H1 (cell line): ENCODE measurements around the gene CPEB3. TPM values are rescaled to one million over a fixed set of nuclear protein-coding genes. Genes with fewer than 3 reads are reported as not detected.
A peak's percentile ranks its signal among the peaks of the same experiment; 100 is the strongest.

Experiments used
- ATF3 ChIP-seq: IDR thresholded peaks from 2 replicates; pipeline ENCODE4 v1.6.1; 2011; ENCODE audit warnings: low read depth, mild to moderate bottlenecking, low read length; ENCODE audit not compliant: insufficient read depth
- BACH1 ChIP-seq: IDR thresholded peaks from 2 replicates; pipeline ENCODE4 v1.6.1; 2012; ENCODE audit warnings: low read length, improper control_type of control experiment
- CEBPB ChIP-seq: IDR thresholded peaks from 2 replicates; pipeline ENCODE4 v1.6.1; 2012; ENCODE audit warnings: low read depth, low read length
- CHD1 ChIP-seq: IDR thresholded peaks from 2 replicates; pipeline ENCODE4 v1.6.1; 2012; ENCODE audit warnings: low read depth, low read length, improper control_type of control experiment
- CREB1 ChIP-seq: IDR thresholded peaks from 2 replicates; pipeline ENCODE4 v1.6.1; 2012; ENCODE audit warnings: inconsistent platforms
- EGR1 ChIP-seq: IDR thresholded peaks from 2 replicates; pipeline ENCODE4 v1.6.1; 2011; ENCODE audit warnings: low read depth, low read length, borderline replicate concordance
- JUN ChIP-seq: IDR thresholded peaks from 2 replicates; pipeline ENCODE4 v1.6.1; 2011; ENCODE audit warnings: low read depth, mild to moderate bottlenecking, improper control_type of control experiment, low read length
- KDM1A ChIP-seq: fragments of 200-600, 300-600 bp; sonication (generic); IDR thresholded peaks from 2 replicates; pipeline ENCODE4 v1.7.1; 2016; ENCODE audit warnings: mild to moderate bottlenecking, low read length, borderline replicate concordance
- KDM5A ChIP-seq: fragments of 200-600 bp; IDR thresholded peaks from 2 replicates; pipeline ENCODE4 v1.7.1; 2012; ENCODE audit warnings: mild to moderate bottlenecking, low read length, inconsistent platforms, mixed read lengths
- NRF1 ChIP-seq: IDR thresholded peaks from 2 replicates; pipeline ENCODE4 v1.6.1; 2011; ENCODE audit warnings: mild to moderate bottlenecking, low read depth, low read length, improper control_type of control experiment
- PHF8 ChIP-seq: fragments of 200-600 bp; sonication (generic); conservative IDR thresholded peaks from 2 replicates; pipeline ENCODE4 v1.7.1; 2012; ENCODE audit warnings: low read depth, mild to moderate bottlenecking, inconsistent platforms, low read length, moderate library complexity
- RNF2 ChIP-seq: fragments of 200-900, 300-1000 bp; sonication (generic); IDR thresholded peaks from 2 replicates; pipeline ENCODE4 v1.7.1; 2016; ENCODE audit warnings: borderline replicate concordance, low read depth, mild to moderate bottlenecking, antibody characterized with exemption, low read length; ENCODE audit not compliant: poor library complexity, severe bottlenecking; ENCODE audit errors: missing control alignments
- SAP30 ChIP-seq: fragments of 300-600 bp; sonication (generic); IDR thresholded peaks from 2 replicates; pipeline ENCODE4 v1.7.1; 2012; ENCODE audit warnings: low read length, moderate library complexity, mild to moderate bottlenecking, inconsistent platforms; ENCODE audit not compliant: insufficient read depth, insufficient replicate concordance
- SP2 ChIP-seq: IDR thresholded peaks from 2 replicates; pipeline ENCODE4 v1.6.1; 2012; ENCODE audit warnings: mild to moderate bottlenecking, low read length, inconsistent platforms
- SRF ChIP-seq: IDR thresholded peaks from 2 replicates; pipeline ENCODE4 v1.6.1; 2011; ENCODE audit warnings: mild to moderate bottlenecking, low read depth, low read length, moderate library complexity
- SUZ12 ChIP-seq: fragments of 200-600 bp; sonication (generic); IDR thresholded peaks from 2 replicates; pipeline ENCODE4 v1.6.1; 2012; ENCODE audit warnings: mild to moderate bottlenecking, inconsistent platforms, low read length, moderate library complexity, mixed read lengths
- TAF1 ChIP-seq: IDR thresholded peaks from 2 replicates; pipeline ENCODE4 v1.6.1; 2011; ENCODE audit warnings: mild to moderate bottlenecking, low read depth, low read length
- TBP ChIP-seq: IDR thresholded peaks from 2 replicates; pipeline ENCODE4 v1.6.1; 2011; ENCODE audit warnings: low read depth, low read length, improper control_type of control experiment
- TCF12 ChIP-seq: IDR thresholded peaks from 2 replicates; pipeline ENCODE4 v1.6.1; 2011; ENCODE audit warnings: low read depth, mild to moderate bottlenecking, low read length
- YY1 ChIP-seq: IDR thresholded peaks from 2 replicates; pipeline ENCODE4 v1.6.1; 2011; ENCODE audit warnings: low read depth, mild to moderate bottlenecking, low read length
- polyA plus RNA-seq, 7 experiments: library from polyadenylated mRNA; depleted of rRNA in 3 of 7; stranded (reverse) in 5 of 7; unstranded in 2 of 7; fragments of >200 nt in 5 of 7; fragments of 200-250 nt in 2 of 7; gene quantifications; 1 replicate in 5 of 7; 2 replicates in 1 of 7; 4 replicates in 1 of 7; pipeline versions ENCODE4 v1.2.1 to v1.2.3, GENCODE V29; 2011 to 2013; ENCODE audit warnings: missing spikeins in 2 of 7, mixed read lengths in 2 of 7
- total RNA-seq: library from RNA; stranded (reverse); fragmentation: NEBNext Ultra II Directional; extraction: Animal tissue kit (Norgen Biotek cat#: 25700); gene quantifications from 2 replicates; pipeline ENCODE4 v1.2.1, GENCODE V29; 2021
- TF ChIP-seq, protein P1 (sequence below): IDR thresholded peaks from 2 replicates; pipeline ENCODE4 v1.6.1; 2012; ENCODE audit warnings: inconsistent platforms
- TF ChIP-seq, protein P2 (sequence below), 3 experiments: IDR thresholded peaks; 1 replicate in 2 of 3; 2 replicates in 1 of 3; pipeline versions ENCODE4 v1.5.1 to v1.6.1; 2011; ENCODE audit warnings: low read length in 3 of 3, mild to moderate bottlenecking in 3 of 3, inconsistent platforms in 2 of 3, low read depth in 1 of 3, moderate library complexity in 1 of 3; ENCODE audit not compliant: insufficient read depth in 1 of 3; ENCODE audit errors: control extremely low read depth in 1 of 3

Gene CPEB3
- total and polyA plus RNA-seq, 2 of the 8 experiments (the other 6 are each of a cell fraction or from before 2014, with no cell fraction given), result 0.39 to 1.7 TPM

GRCh38 chr10:92087750-92088395 lies 203.0 kb downstream of the CPEB3 start (continued):
- TF ChIP-seq, protein P1, sequence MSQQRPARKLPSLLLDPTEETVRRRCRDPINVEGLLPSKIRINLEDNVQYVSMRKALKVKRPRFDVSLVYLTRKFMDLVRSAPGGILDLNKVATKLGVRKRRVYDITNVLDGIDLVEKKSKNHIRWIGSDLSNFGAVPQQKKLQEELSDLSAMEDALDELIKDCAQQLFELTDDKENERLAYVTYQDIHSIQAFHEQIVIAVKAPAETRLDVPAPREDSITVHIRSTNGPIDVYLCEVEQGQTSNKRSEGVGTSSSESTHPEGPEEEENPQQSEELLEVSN, result no peak
- TF ChIP-seq BACH1, result no peak
- TF ChIP-seq CREB1, result no peak
- TF ChIP-seq SAP30, result no peak
- no peak for TF ChIP-seq TBP
- no peak for TF ChIP-seq JUN
- TF ChIP-seq CEBPB, result peak; percentile 25; the same call in 1 of the 2 replicates
- TF ChIP-seq SUZ12, result no peak
- no peak for TF ChIP-seq EGR1
- no peak for TF ChIP-seq RNF2
- no peak for TF ChIP-seq TCF12
- TF ChIP-seq, protein P2, sequence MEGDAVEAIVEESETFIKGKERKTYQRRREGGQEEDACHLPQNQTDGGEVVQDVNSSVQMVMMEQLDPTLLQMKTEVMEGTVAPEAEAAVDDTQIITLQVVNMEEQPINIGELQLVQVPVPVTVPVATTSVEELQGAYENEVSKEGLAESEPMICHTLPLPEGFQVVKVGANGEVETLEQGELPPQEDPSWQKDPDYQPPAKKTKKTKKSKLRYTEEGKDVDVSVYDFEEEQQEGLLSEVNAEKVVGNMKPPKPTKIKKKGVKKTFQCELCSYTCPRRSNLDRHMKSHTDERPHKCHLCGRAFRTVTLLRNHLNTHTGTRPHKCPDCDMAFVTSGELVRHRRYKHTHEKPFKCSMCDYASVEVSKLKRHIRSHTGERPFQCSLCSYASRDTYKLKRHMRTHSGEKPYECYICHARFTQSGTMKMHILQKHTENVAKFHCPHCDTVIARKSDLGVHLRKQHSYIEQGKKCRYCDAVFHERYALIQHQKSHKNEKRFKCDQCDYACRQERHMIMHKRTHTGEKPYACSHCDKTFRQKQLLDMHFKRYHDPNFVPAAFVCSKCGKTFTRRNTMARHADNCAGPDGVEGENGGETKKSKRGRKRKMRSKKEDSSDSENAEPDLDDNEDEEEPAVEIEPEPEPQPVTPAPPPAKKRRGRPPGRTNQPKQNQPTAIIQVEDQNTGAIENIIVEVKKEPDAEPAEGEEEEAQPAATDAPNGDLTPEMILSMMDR (IDR thresholded peaks at IDR 0.05; ENCODE audit: control extremely low read depth in 1 of 3, insufficient read depth in 1 of 3, low read depth in 1 of 3, low read length in 3 of 3), result peak; percentile 14 to 96 (median 93)
- TF ChIP-seq CHD1, result no peak
- TF ChIP-seq NRF1, result no peak
- no peak for TF ChIP-seq SP2
- no peak for TF ChIP-seq KDM1A
- TF ChIP-seq PHF8, result no peak
- TF ChIP-seq KDM5A, result no peak
- TF ChIP-seq SRF, result no peak
- TF ChIP-seq TAF1, result no peak
- no peak for TF ChIP-seq YY1
- TF ChIP-seq ATF3, result no peak
